HG03045 (cell line): ENCODE data around the gene ZFPL1.

Source experiments
- ATAC-seq: cut with Tn5 transposase; IDR thresholded peaks from one replicate; pipeline ENCODE4 v1.9.1; 2021; ENCODE audit warnings: mild to moderate bottlenecking, moderate library complexity; ENCODE audit not compliant: unreplicated experiment

The ZFPL1 gene

DNA sequence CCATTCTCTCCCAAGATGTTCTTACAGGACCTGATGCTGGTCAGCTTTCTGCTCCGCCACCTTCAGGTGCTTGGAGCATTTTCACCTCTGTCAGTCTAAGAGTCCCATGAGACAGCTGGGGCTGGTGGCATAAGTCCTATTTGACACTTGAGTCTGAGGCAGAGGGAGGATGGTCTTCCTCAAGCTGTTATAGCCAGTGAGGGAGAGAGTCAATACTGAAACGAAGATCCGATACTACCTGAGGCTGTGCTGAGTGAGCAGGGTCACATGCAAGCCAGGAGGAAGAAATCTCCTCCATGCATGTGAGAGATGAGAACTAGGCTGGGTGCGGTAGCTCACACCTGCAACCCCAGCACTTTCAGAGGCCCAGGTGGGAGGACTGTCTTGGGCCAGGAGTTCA lies 5.6 kb downstream of the ZFPL1 start:
- ATAC-seq = no peak

- no peak for ATAC-seq
Observed at GRCh38 chr11:65090628-65091027, 6.6 kb downstream of the ZFPL1 start.

DNA sequence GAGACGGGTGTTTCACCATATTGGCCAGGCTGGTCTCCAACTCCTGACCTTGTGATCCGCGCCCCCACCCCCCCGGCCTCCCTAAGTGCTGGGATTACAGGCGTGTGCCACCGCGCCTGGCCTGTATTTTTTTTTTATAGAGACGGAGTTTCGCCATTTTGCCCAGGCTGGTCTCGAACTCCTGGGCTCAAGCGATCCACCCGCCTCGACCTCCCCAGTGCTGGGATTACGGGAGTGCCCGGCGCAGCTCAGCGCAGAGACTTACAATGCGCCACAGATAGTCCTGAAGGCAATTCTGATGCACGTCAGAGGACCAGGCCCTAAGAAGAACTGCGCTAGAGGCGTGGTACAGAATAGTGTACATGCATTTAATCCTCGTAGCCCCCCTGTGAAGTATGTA lies 11.4 kb downstream of the ZFPL1 start:
- ATAC-seq = no peak

DNA sequence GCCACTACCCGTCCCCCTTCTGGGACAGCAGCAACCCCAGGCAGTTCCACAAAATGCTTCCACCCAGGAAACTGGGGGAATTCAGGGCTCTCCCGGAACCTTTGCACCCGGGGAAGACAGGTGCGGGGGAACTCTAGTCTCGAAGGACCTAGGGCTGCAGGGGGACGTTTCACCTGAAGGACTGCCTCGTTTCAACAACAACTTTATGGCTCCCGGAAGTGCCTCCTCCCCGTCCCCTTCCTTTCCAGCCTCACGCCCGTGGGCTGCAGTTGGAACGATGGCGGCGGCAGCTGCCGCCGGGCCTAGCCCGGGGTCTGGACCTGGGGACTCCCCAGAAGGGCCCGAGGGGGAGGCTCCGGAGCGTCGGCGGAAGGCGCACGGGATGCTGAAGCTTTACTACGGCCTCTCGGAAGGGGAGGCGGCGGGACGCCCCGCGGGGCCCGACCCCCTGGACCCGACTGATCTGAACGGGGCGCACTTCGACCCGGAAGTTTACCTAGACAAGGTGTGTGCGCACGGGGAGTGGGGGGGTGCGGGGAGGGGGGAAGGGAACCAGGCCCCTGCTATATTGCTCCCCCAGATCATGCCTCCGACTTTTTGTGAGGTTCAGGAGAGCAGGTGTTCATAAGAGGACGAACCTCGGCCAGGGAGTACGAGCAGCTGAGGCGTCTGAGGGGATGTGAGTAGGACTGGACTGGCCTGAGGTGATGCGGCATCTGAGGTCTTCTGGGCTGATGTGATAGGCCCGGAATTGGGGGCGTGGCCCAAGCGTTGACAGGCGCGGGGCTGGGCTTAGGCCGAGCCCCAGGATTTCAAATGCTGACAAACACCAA lies 12.2 kb downstream of the ZFPL1 start, which contains the start of gene VPS51:
TSS of gene VPS51 (plus strand) at position 241 of the 833 bp plus-strand sequence. CDS start at position 278, 37 bp downstream.
- ATAC-seq = peak; percentile 73

- no peak for ATAC-seq
Observed at GRCh38 chr11:65096926-65097325, 12.9 kb downstream of the ZFPL1 start.

- no peak for ATAC-seq
Observed at GRCh38 chr11:65100674-65101350, 16.8 kb downstream of the ZFPL1 start.

DNA sequence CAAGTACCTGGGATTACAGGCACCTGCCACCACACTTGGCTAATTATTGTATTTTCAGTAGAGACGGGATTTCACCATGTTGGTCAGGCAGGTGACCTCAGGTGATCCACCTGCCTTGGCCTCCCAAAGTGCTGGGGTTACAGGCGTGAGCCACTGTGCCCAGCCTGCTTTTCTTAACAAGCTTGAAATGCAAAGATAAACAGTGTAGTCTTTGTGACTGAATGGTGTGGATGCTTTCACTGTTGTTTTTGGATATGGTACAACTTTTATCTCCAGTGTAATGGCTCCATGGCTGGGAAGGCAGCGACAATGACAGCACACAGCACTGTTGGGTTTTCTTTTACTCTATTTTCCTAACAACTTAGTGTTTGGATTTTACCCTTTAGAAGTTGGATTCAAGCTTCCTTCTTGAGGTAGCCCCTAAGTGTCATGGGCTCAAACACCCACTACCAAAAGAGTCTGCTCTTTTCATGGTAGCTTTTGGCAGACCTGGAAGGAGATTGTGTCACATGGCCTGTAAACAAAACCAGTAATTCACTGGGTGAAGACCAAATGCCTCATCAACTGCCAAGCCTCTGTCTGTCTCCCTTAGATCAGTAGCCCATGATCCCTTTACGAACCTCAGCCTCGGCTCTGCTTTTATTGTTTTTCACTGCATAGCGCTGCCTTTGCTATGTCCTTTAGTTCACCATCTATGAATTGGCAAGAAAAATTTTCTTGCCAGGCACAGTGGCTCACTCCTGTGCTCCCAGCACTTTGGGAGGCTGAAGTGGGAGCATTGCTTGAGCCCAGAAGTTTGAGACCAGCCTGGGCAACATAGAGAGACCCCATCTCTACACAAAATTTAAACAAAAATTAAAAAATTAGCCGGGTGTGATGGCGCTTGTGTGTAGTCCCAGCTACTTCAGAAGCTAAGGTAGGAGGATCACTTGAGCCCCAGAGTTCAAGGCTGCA lies 18.4 kb downstream of the ZFPL1 start:
- ATAC-seq = no peak

GRCh38 chr11:65103476-65103875 lies 19.5 kb downstream of the ZFPL1 start:
- no peak for ATAC-seq

DNA sequence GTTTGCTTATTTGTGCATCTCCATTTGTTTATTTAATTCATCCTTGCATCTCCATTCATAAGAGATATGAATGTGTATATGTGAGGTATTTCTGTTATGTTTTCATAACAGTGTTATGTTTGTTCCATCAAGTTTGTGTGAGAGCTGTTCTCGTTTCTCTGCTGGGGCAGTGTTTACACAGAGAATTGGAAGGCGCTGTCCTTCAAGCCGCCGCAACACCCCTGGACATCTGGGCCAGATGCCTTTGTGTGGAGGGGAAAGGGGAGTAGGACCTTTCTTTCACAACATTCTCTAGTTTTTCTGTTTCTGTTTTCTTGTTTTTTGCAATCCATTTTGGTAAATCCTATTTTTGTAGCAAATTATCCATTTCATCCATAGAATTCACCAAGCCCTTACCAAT lies 20.6 kb downstream of the ZFPL1 start:
- ATAC-seq = no peak

GRCh38 chr11:65107078-65107477 lies 23.1 kb downstream of the ZFPL1 start:
- no peak for ATAC-seq

DNA sequence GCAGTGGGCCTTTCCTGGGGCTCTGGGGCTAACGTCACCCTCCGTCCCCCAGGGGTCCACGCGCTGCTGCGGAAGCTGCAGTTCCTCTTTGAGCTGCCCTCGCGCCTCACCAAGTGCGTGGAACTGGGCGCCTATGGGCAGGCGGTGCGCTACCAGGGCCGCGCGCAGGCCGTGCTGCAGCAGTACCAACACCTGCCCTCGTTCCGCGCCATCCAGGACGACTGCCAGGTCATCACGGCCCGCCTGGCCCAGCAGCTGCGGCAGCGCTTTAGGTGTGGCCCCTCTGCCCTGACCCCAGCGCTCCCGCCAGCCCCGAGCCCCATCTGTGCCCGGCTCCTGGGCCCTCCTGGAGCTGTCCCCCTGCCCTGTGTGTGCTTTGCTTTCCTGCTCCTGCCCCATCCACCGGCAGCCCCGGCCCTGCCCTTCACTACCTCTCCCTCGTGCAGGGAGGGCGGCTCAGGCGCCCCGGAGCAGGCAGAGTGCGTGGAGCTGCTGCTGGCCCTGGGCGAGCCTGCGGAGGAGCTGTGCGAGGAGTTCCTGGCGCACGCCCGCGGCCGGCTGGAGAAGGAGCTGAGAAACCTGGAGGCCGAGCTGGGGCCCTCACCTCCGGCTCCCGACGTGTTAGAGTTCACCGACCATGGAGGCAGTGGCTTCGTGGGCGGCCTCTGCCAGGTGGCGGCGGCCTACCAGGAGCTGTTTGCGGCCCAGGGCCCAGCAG lies 23.9 kb downstream of the ZFPL1 start:
- no peak for ATAC-seq

GRCh38 chr11:65108469-65109123 lies 24.6 kb downstream of the ZFPL1 start:
- no peak for ATAC-seq

DNA sequence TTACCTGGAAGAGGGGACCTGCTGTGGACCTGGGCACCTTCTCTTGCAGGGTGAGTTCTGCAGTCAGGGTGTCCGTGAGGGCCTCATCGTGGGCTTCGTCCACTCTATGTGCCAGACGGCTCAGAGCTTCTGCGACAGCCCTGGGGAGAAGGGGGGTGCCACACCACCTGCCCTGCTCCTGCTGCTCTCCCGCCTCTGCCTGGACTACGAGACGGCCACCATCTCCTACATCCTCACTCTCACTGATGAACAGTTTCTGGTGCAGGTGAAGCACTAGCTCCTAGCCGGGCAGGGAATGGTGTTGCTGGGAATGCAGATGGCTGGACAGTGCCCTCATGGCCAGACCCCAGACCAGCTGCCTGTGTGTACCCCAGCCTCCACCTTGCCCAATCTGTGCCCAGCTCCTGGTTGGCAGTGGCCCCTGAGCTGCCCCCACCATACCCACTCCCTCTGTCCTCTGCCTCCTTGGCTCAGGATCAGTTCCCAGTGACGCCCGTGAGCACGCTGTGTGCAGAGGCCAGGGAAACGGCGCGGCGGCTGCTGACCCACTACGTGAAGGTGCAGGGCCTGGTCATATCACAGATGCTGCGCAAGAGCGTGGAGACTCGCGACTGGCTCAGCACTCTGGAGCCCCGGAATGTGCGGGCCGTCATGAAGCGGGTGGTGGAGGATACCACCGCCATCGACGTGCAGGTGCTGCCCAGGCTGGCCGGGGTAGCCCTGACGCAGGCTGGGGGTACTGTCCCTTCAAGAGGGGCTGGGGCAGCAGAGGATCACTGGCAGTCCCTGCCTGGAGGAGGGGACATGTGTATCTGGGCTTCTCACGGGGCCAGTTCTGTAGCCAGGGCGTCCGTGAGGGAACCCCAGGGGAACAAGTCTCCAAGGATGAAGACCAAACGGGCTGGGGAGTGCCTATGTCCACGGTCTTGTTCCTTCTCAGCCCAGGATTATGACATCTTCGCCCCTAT lies 25.5 kb downstream of the ZFPL1 start:
- ATAC-seq = no peak

DNA sequence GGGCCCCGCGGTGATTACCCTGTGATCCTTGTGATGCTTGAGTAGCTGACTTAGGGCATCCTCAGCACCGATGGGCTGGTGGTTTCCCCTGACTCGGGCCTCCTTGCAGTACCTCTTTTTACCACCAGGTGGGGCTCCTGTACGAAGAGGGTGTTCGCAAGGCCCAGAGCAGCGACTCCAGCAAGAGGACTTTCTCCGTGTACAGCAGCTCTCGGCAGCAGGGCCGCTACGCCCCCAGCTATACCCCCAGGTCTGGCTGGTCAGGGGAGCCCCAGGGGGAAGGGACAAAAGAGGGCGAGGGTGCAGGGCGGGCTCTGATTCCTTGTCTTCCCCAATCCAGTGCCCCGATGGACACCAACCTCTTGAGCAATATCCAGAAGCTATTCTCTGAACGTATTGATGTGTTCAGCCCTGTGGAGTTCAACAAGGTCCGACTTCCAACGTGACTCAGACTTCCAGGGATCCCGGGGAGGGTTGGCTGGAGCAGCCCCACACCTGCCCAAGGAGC lies 26.4 kb downstream of the ZFPL1 start:
- ATAC-seq = no peak

DNA sequence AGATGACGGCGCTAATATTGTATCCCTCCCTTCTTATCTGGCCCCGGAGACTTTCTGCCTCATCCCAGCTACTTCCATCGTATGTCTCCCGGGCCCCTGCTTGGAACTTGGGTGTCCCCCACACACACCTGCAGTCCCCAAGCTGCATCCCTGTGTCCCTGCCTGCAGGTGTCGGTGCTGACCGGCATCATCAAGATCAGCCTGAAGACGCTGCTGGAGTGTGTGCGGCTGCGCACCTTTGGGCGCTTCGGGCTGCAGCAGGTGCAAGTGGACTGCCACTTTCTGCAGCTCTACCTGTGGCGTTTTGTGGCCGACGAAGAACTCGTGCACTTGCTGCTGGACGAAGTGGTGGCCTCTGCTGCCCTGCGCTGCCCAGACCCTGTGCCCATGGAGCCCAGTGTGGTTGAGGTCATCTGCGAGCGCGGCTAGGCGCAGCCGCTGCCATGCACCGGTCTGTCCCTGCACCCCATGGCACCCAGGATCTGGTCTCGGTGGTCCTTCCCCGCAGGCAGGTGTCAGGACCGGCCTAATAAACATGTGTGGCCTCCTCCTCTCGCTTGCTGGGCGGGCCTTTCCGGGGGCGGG lies 27.2 kb downstream of the ZFPL1 start:
- no peak for ATAC-seq

- ATAC-seq = peak; percentile 56
Observed at GRCh38 chr11:65111744-65112545, 27.9 kb downstream of the ZFPL1 start, which contains the start of gene TM7SF2. Gene TM7SF2 (plus strand): TSS chr11:65111872. CDS start chr11:65112016, 144 bp downstream.
